A673 (cell line): ENCODE results near the gene SLC31A2.

ENCODE experiments used
- EZH2 ChIP-seq: fragments of 200-600 bp; sonication (generic); IDR thresholded peaks from 2 replicates; pipeline ENCODE4 v1.6.1; 2017; ENCODE audit warnings: borderline replicate concordance, low read depth, mild to moderate bottlenecking, mixed read lengths, antibody characterized with exemption, low read length; ENCODE audit not compliant: poor library complexity, severe bottlenecking
- TF ChIP-seq, protein P1 (sequence below): fragments of 300-800, 200-600 bp; sonication (generic); conservative IDR thresholded peaks from 2 replicates; pipeline ENCODE4 v1.5.1; 2017; ENCODE audit warnings: low read depth, mild to moderate bottlenecking, antibody characterized with exemption, low read length, moderate library complexity, mixed read lengths

DNA sequence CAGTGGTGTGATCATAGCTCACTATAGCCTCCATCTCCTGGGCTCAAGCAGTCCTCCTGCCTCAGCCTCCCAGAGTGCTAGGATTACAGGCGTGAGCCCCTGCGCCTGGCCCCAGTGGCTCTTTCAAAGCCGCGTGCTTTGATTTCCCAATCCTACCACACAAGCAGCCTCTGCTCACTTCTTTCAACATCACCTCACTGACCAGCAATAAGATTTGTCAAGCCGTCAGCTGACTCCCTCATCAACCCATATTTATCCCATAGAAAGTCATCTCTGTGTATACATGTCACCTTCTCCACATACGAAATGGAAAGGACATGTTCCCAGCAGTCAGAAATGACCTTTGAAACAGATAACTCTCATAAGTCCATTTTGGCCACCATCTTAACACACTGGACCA, 26.0 kb downstream of the SLC31A2 start:
- TF ChIP-seq, protein P1, sequence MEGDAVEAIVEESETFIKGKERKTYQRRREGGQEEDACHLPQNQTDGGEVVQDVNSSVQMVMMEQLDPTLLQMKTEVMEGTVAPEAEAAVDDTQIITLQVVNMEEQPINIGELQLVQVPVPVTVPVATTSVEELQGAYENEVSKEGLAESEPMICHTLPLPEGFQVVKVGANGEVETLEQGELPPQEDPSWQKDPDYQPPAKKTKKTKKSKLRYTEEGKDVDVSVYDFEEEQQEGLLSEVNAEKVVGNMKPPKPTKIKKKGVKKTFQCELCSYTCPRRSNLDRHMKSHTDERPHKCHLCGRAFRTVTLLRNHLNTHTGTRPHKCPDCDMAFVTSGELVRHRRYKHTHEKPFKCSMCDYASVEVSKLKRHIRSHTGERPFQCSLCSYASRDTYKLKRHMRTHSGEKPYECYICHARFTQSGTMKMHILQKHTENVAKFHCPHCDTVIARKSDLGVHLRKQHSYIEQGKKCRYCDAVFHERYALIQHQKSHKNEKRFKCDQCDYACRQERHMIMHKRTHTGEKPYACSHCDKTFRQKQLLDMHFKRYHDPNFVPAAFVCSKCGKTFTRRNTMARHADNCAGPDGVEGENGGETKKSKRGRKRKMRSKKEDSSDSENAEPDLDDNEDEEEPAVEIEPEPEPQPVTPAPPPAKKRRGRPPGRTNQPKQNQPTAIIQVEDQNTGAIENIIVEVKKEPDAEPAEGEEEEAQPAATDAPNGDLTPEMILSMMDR: no peak
- no peak for TF ChIP-seq EZH2
